CD8-positive, alpha-beta memory T cell (primary cell): ENCODE results near the gene RFC3. TPM values are rescaled to one million over a fixed set of nuclear protein-coding genes. Genes with fewer than 3 reads are reported as not detected.

Experiments
- CTCF ChIA-PET: fragments of 350-600 bp; sonication (Branson Sonifier 250); formaldehyde crosslinking; loops from one replicate; lab custom pipeline; 2021; ENCODE audit warnings: antibody characterized with exemption; lab: Charles Lee
- POLR2A ChIA-PET: fragments of 350-600 bp; sonication (Branson Sonifier 250); formaldehyde crosslinking; loops from one replicate; lab custom pipeline; 2021; ENCODE audit warnings: antibody characterized with exemption; lab: Charles Lee
- DNase-seq, 5 donors: peaks; one replicate each; pipeline versions ENCODE4 v3.0.0 to v3.0.0-alpha.2; 2020 to 2022; ENCODE audit warnings: mixed read lengths in 1 of 5
- H3K27ac ChIP-seq: one replicate; pipeline ENCODE4 v1.7.0; 2013; ENCODE audit warnings: low read depth, mild to moderate bottlenecking, low read length, moderate library complexity
- H3K27me3 ChIP-seq: 2 replicates; pipeline ENCODE4 v1.7.0; 2013; ENCODE audit warnings: low read length, mild to moderate bottlenecking; ENCODE audit not compliant: insufficient read depth, poor library complexity, severe bottlenecking
- H3K36me3 ChIP-seq: 2 replicates; pipeline ENCODE4 v1.7.0; 2013; ENCODE audit warnings: mild to moderate bottlenecking, low read length, moderate library complexity; ENCODE audit not compliant: insufficient read depth
- H3K4me1 ChIP-seq: 2 replicates; pipeline ENCODE4 v1.7.0; 2013; ENCODE audit warnings: mild to moderate bottlenecking, low read length, moderate library complexity; ENCODE audit not compliant: insufficient read depth
- H3K4me3 ChIP-seq: 2 replicates; pipeline ENCODE4 v1.7.0; 2013; ENCODE audit warnings: mild to moderate bottlenecking, low read length
- H3K9me3 ChIP-seq: 2 replicates; pipeline ENCODE4 v1.7.0; 2013; ENCODE audit warnings: mild to moderate bottlenecking, low read length
- H3K27ac Mint-ChIP-seq, 8 donors: one replicate each; pipeline ENCODE4 v1.8.0; 2020 to 2021; ENCODE audit warnings: mixed read lengths in 8 of 8, mild to moderate bottlenecking in 6 of 8, inconsistent platforms in 3 of 8, moderate library complexity in 3 of 8
- H3K27me3 Mint-ChIP-seq, 2 donors: one replicate each; pipeline ENCODE4 v1.8.0; 2020 to 2021; ENCODE audit warnings: mixed read lengths in 2 of 2, mild to moderate bottlenecking in 1 of 2, moderate library complexity in 1 of 2
- H3K36me3 Mint-ChIP-seq, 3 donors: one replicate each; pipeline ENCODE4 v1.8.0; 2020 to 2021; ENCODE audit warnings: mixed read lengths in 3 of 3, inconsistent platforms in 1 of 3, mild to moderate bottlenecking in 1 of 3
- H3K4me1 Mint-ChIP-seq, 3 donors: one replicate each; pipeline ENCODE4 v1.8.0; 2020 to 2021; ENCODE audit warnings: mixed read lengths in 3 of 3, inconsistent platforms in 1 of 3, mild to moderate bottlenecking in 1 of 3
- H3K4me3 Mint-ChIP-seq, 7 donors: one replicate each; pipeline ENCODE4 v1.8.0; 2020 to 2021; ENCODE audit warnings: mixed read lengths in 7 of 7, mild to moderate bottlenecking in 6 of 7, moderate library complexity in 4 of 7, inconsistent platforms in 2 of 7
- H3K9me3 Mint-ChIP-seq, 5 donors: one replicate each; pipeline ENCODE4 v1.8.0; 2020 to 2022; ENCODE audit warnings: mixed read lengths in 5 of 5, mild to moderate bottlenecking in 3 of 5, moderate library complexity in 2 of 5, inconsistent platforms in 1 of 5
- polyA plus RNA-seq: library from polyadenylated mRNA; unstranded; fragments of 300-500 nt; fragmentation: Illumina TruSeq; gene quantifications from one replicate; pipeline ENCODE4 v1.2.3, GENCODE V29; 2021
- total RNA-seq, 2 experiments: library from RNA; stranded (reverse); gene quantifications; one replicate each; pipeline ENCODE4 v1.2.3, GENCODE V29; 2021

Gene RFC3
- total and polyA plus RNA-seq, 3 experiments from 2014 or later = 3.4 to 59.2 (median 58.0) TPM

- no peak overlapping the region for H3K4me3 ChIP-seq
- no peak for DNase-seq
- H3K27me3 ChIP-seq = no peaks in the 10 kb centered on the region
- ChIA-PET CTCF (no interaction called here), POLR2A (no interaction called here)
- no peaks in the 10 kb centered on the region for H3K4me1 ChIP-seq
- H3K27me3 Mint-ChIP-seq = no peaks in the 10 kb centered on the region
- H3K4me3 Mint-ChIP-seq = no peak overlapping the region
- peaks cover 0 to 6% (median 0%) of the 10 kb centered on the region in 5 donors for H3K9me3 Mint-ChIP-seq
- no peaks in the 10 kb centered on the region for H3K4me1 Mint-ChIP-seq
- no peaks in the 10 kb centered on the region for H3K36me3 ChIP-seq
- H3K36me3 Mint-ChIP-seq = peaks cover 0 to 8% (median 5%) of the 10 kb centered on the region in 3 donors
- no peaks in the 10 kb centered on the region for H3K9me3 ChIP-seq
- no peak overlapping the region for H3K27ac Mint-ChIP-seq
- no peak overlapping the region for H3K27ac ChIP-seq
These were observed 66.7 kb downstream of the RFC3 start for GRCh38 chr13:33884531-33885220.
